ENCODE data around the gene RAP2A. TPM values are rescaled to one million over a fixed set of nuclear protein-coding genes. Genes with fewer than 3 reads are reported as not detected.

Gene RAP2A
- total RNA-seq, 1 experiment from 2014 or later: 32.1 TPM

GRCh38 chr13:97390941-97391600 lies 42.9 kb upstream of the RAP2A start:
- no CpG with 5 or more reads among the region's 3 CpGs for WGBS (ENCODE audit: extremely low coverage, insufficient read length, low lambda C conversion rate)
- H3K9me3 ChIP-seq (ENCODE audit: control insufficient read depth, low read depth, low read length): no peaks in the 10 kb centered on the region
- no peaks in the 10 kb centered on the region for H3K4me1 ChIP-seq (ENCODE audit: insufficient read depth, low read length)
- no peak overlapping the region for H3K4ac ChIP-seq (ENCODE audit: low read depth, low read length)
- Mint-ChIP-seq H3K36me3 (ENCODE audit: insufficient read depth in 1 of 3, low read depth in 3 of 3) (no peaks in the 10 kb centered on the region), H3K9me3 (no peaks in the 10 kb centered on the region), H3K27ac (no peak overlapping the region), H3K4me1 (no peaks in the 10 kb centered on the region), H3K27me3 (ENCODE audit: low read depth) (no peaks in the 10 kb centered on the region; the same call in 1 of the 2 replicates), H3K4me3 (no peak overlapping the region)
- H3K18ac ChIP-seq (ENCODE audit: insufficient read length, low read depth, low read length): no peak overlapping the region
- H2BK15ac ChIP-seq (ENCODE audit: low read depth, low read length): no peak overlapping the region
- H3K27me3 ChIP-seq (ENCODE audit: insufficient read depth, low read length): no peaks in the 10 kb centered on the region
- H3K23me2 ChIP-seq (ENCODE audit: insufficient read length, low read depth, low read length, poor library complexity, severe bottlenecking): no peaks in the 10 kb centered on the region
- H4K8ac ChIP-seq (replicated peaks; ENCODE audit: insufficient read length, low read depth, low read length): no peak overlapping the region
- no peak overlapping the region for H3K56ac ChIP-seq (ENCODE audit: insufficient read length, low read depth, low read length)
- H4K91ac ChIP-seq (ENCODE audit: insufficient read length, low read depth, low read length): no peak overlapping the region
- no peak overlapping the region for H3K9ac ChIP-seq (ENCODE audit: extremely low read depth, insufficient read length, low read length)
- H2BK12ac ChIP-seq (ENCODE audit: insufficient read length, low read depth, low read length): no peak overlapping the region
- TF ChIP-seq CTCF (conservative IDR thresholded peaks at IDR 0.05): no peak
- no peak overlapping the region for H2AK5ac ChIP-seq (ENCODE audit: insufficient read length, low read length)
- H2BK5ac ChIP-seq (ENCODE audit: insufficient read length, low read length): no peak overlapping the region
- no peak overlapping the region for H3K23ac ChIP-seq (ENCODE audit: insufficient read length, low read depth, low read length)
- no peak overlapping the region for H2BK120ac ChIP-seq (ENCODE audit: low read depth, low read length, poor library complexity, severe bottlenecking)
- no peaks in the 10 kb centered on the region for H3K79me2 ChIP-seq (ENCODE audit: insufficient read depth, low read length)
- no peak overlapping the region for H3K27ac ChIP-seq (ENCODE audit: insufficient read length, low read depth, low read length)
- no peaks in the 10 kb centered on the region for H3K79me1 ChIP-seq (ENCODE audit: insufficient read depth, low read depth, low read length, poor library complexity, severe bottlenecking)
- no peak overlapping the region for H2AFZ ChIP-seq (ENCODE audit: low read length)
- H4K5ac ChIP-seq (ENCODE audit: insufficient read length, low read depth, low read length): no peak overlapping the region
- DNase-seq: no peak
- H3T11ph ChIP-seq (ENCODE audit: low read length): no peak overlapping the region
- no peak overlapping the region for H2BK20ac ChIP-seq (ENCODE audit: low read depth, low read length, poor library complexity, severe bottlenecking)
- H3K4me2 ChIP-seq (ENCODE audit: insufficient read depth, insufficient read length, low read length): no peak overlapping the region
- no peaks in the 10 kb centered on the region for H4K20me1 ChIP-seq (ENCODE audit: control insufficient read depth, insufficient read depth, insufficient read length)
- no peak overlapping the region for H3K14ac ChIP-seq (ENCODE audit: insufficient read depth, low read length)
